GM21360 (cell line): ENCODE data around the gene FRY.

Experiments used
- ATAC-seq: cut with Tn5 transposase; IDR thresholded peaks from one replicate; pipeline ENCODE4 v1.9.1; 2021; ENCODE audit warnings: mild to moderate bottlenecking, moderate library complexity; ENCODE audit not compliant: unreplicated experiment

The FRY gene

DNA sequence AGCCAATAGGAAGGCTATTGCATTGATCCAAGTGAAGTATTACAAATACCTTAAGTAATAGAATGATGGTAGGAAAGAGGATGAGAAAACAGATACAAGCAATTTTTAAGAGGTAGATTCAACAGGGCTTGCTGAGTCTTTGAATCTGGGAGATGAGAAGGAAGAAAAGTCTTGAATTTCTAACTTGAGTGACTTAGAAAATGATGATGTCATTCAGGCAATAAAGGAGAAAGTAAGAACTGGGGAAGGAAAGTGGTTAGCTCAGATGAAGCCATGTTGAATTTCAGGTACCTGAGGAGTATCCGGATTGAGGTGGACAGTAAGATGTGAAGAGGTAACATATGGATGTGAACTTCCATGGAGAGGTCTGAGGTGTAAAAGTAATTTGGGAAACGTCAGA is 15.5 kb upstream of the FRY start:
- no peak for ATAC-seq

- ATAC-seq, result no peak
Observed at GRCh38 chr13:32016631-32017030, 14.9 kb upstream of the FRY start.

GRCh38 chr13:32017474-32017873 is 14.1 kb upstream of the FRY start:
- ATAC-seq, result no peak

DNA sequence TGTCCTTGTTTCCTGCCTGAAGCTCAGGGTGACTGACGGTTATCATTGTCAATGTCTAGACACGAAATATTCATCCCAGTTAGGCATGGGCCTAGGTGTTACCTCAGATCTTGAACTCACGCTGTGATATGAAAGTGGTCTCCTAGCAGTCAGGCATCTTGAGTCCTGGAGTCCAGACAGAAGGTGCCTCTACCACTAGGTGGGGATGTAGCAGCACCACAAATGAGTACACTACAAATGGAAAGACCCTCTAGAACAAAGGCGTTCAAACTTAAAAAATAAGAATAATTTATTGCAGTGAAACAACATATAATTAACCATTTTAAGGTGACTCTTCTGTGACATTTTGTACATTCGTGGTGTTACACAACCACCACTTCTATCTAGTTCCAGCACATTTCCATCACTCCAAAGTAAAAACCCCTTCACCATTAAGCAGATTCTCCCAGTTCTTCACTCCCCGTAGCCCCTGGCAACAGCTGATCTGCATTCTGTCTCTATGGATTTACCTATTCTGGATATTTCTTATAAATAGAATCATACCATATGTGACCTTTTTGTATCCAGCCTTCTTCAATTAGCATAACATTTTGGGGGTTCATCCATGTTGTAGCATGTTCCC is 11.9 kb upstream of the FRY start:
- ATAC-seq, result no peak

GRCh38 chr13:32021785-32022184 is 9.8 kb upstream of the FRY start:
- ATAC-seq, result no peak

- no peak for ATAC-seq
Observed at GRCh38 chr13:32022311-32022710, 9.3 kb upstream of the FRY start.

GRCh38 chr13:32023096-32023495 is 8.5 kb upstream of the FRY start:
- ATAC-seq, result no peak

DNA sequence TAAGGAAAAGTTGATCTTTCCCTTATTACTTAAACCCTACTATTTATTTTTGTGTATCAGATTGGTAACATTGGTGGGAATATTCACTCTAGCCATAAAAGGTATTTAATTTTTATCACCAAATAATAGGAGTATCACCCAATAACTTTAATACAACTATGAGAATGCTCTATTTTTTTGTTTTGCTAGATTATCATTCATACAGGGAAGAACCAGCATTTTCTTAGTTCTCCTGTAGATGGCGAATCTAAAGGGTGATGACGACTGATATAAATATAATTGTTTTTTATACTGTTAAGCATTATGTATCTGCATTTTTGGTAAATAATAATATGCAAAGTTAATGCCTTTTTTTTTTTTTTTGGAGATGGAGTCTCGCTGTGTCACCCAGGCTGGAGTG is 7.9 kb upstream of the FRY start:
- ATAC-seq, result no peak

GRCh38 chr13:32024750-32025149 is 6.8 kb upstream of the FRY start:
- ATAC-seq, result no peak

GRCh38 chr13:32025730-32026129 is 5.8 kb upstream of the FRY start:
- no peak for ATAC-seq

DNA sequence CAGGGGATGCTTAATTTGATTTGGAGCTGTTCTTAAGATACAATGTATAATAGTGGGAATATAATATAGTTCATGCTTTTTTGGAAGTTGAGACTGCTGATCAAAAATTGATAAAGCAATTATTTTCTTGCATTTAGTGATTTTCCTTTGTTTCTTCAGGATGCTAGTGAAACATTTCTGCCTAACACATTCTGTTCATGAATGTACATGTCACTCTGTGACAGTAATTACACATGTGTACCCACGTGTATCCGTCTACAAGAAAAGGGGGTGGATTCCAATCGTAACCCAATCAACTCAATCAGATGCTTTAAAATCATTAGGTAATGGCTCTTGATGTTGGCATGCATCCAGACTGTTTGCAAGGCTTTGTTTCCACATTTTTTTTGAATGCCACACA is 5.0 kb upstream of the FRY start:
- ATAC-seq, result no peak

DNA sequence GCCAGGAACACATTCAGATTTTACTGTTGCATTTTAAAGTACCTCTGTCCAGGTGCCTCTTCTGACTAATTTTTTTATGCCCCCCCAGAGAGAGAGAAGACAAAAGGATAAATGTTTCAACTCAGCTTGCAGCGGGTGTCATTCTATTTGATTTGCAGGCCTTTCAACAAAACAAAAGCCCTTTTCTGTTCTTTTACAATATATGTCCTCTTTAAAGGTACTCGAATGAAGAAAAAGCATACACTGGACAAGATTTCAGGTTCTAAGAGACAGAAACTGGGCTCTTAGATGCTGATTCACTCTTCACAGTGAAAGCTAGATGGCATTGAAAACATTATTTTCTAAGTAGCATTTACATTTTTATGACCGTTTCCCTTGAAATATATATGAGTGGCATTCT is 2.9 kb upstream of the FRY start:
- ATAC-seq, result no peak

GRCh38 chr13:32029684-32030083 is 1.9 kb upstream of the FRY start:
- no peak for ATAC-seq

DNA sequence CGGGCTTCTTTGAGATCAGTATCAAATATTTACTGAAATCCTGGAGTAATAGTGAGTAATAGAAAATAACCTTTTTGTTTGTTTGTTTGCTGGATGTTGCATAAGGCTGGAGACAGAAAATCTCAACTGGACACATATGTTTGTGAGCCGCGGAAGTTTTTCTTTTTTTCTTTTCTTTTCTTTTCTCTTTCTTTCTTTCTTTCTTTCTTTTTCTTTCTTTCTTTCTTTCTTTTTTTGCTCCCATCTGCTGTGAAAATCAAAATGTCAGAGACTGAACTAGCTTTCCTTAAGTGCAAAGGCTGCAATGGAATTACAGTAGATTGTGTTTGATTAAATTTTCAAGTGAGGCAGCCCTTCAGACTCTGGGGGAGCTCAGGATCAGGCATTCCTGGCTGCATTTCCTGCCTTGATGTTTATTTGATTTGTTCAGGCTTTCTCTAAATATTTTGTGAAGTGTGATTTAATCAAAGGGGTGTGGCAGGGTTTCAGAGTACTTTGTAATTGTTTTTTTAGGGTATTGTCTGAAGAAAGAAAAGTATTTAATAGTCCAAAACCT is 319 bp downstream of the FRY start:
- no peak for ATAC-seq

DNA sequence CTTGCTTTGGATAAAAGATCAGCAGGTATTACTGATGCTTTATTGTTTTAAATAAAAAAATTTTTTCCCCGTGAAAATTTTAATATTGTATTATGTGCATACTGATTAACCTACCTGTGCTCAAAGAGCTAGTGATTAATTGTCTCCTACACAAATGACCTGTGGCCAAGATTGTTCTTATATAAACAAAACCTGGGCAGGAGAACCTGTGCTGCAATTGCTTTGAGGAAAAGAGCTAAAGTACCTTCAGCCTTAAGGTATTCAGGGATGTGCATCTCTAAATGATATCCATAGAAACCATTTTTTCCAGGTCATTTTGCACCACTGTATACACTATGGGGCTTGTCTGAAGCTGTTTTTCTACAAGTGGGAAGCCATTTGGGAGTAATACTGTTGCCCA is 1.2 kb downstream of the FRY start:
- no peak for ATAC-seq

DNA sequence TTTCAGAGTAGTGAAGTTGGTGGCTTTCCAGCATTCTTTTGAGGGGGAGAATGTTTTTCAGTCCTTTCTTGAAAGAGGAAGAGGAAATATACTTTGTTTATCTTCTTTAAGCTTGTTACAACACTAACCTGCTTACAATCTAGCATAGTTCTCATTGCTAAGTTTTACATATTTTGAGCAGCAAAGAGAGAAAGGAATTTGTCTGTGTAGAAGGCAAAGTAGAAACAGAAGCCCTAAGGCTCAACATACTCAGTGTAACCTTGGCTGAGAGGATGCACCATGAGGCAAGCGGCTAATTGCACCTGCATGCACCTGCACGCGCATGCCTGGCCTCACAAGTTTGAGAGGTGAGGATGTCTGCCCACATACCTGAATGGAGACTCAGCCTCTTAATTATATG is 2.2 kb downstream of the FRY start:
- no peak for ATAC-seq

GRCh38 chr13:32035716-32036115 is 4.1 kb downstream of the FRY start:
- no peak for ATAC-seq

- ATAC-seq, result no peak
Observed at GRCh38 chr13:32036126-32036695, 4.6 kb downstream of the FRY start.

- ATAC-seq, result no peak
Observed at GRCh38 chr13:32036757-32037156, 5.2 kb downstream of the FRY start.

- no peak for ATAC-seq
Observed at GRCh38 chr13:32037471-32037870, 5.9 kb downstream of the FRY start.

- no peak for ATAC-seq
Observed at GRCh38 chr13:32038343-32038742, 6.8 kb downstream of the FRY start.

DNA sequence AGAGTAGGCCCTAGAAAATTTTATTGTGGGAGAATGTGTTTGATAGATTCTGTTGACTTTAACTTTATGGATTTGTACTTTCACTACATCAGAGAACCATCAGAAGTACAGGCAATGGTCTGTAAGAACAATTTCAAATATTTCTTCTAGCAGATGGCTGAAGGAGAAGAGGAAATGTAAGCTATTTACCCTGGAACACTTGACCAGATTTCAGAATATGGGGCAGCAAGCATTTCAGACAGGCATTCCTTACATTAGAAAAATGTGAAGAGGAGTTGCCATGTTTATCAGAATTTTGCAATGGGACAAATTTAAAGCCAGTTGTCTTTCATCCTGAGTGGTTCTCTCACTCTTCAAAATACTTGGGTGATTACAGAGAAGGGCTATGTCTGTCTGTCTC is 7.5 kb downstream of the FRY start:
- no peak for ATAC-seq

GRCh38 chr13:32039528-32039927 is 8.0 kb downstream of the FRY start:
- ATAC-seq, result no peak
